Measurements from ENCODE around the gene LRRC36. TPM values are rescaled to one million over a fixed set of nuclear protein-coding genes. Genes with fewer than 3 reads are reported as not detected.
"Not testable (repeated sequence)": the region's sequence is repeated elsewhere in the genome, so short reads cannot be mapped to it uniquely, and the experiment has no call there.

LRRC36 gene
- total RNA-seq, 1 experiment from 2014 or later: not detected

DNA sequence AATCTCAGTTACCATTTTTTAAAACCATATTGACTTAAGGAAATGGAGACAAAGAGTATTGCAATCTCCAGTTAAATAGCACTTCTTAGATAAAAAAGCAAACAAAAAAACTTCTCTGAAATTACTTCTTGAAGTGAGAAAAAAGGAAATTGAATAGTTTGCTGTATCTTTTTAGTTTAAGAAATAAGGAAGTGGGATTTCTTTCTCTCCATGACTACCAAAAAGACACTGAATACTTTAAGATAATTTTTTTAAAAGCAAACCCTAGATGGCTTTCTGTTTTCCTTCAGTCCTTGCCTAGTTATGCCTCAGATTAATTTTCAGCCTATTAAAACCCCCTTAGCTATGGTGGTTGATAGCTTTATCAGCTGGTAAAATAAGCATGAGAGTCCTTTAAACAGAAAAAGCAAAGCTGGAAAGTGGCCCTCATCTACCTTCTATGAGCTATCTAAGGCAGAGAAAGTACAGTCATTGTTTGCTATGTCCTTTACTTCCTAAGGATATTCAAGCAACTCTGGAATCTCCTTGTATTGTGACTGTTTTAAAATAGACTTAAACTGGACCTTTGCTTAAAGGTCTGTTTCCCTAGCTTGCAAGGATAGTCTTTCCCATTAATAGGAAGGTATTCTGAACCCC lies 38.1 kb downstream of the LRRC36 start:
- POLR2A ChIA-PET (ENCODE audit: unreplicated experiment): interaction anchor here (0.6 kb wide), 1 partner anchor 295 kb away, joined by 5 read pairs; no protein-coding TSS in a partner anchor
- no peak overlapping the region for H3K4me3 ChIP-seq
- no peaks in the 10 kb centered on the region for H3K9me3 ChIP-seq (ENCODE audit: insufficient read depth, low read depth)
- no TSS peak for BruUV-seq (replicated peaks)
- H3K36me3 ChIP-seq (ENCODE audit: low read depth): no peaks in the 10 kb centered on the region
- no peaks in the 10 kb centered on the region for H3K9me2 ChIP-seq (ENCODE audit: insufficient read depth)
- no peak overlapping the region for H2AFZ ChIP-seq
- H3K27me3 ChIP-seq (ENCODE audit: insufficient read depth, low read depth): peaks cover 24% of the 10 kb centered on the region
- intact Hi-C loops (cut with micrococcal nuclease; ENCODE audit: unreplicated experiment): no loop called here
- no peaks in the 10 kb centered on the region for H3K4me1 ChIP-seq (replicated peaks; ENCODE audit: insufficient read depth)
- H3K4me2 ChIP-seq: no peak overlapping the region
- no peaks in the 10 kb centered on the region for H4K20me1 ChIP-seq (ENCODE audit: insufficient read depth)
- peaks cover 14% of the 10 kb centered on the region; the same call in 1 of the 2 replicates for H3F3A ChIP-seq (ENCODE audit: insufficient read depth, low read depth)
- DNase-seq: no peak
- CTCF ChIA-PET: no interaction called here
- H3K27ac ChIP-seq: no peak overlapping the region
- no peaks in the 10 kb centered on the region for H3K79me2 ChIP-seq (ENCODE audit: low read depth)
- TF ChIP-seq, protein P1, sequence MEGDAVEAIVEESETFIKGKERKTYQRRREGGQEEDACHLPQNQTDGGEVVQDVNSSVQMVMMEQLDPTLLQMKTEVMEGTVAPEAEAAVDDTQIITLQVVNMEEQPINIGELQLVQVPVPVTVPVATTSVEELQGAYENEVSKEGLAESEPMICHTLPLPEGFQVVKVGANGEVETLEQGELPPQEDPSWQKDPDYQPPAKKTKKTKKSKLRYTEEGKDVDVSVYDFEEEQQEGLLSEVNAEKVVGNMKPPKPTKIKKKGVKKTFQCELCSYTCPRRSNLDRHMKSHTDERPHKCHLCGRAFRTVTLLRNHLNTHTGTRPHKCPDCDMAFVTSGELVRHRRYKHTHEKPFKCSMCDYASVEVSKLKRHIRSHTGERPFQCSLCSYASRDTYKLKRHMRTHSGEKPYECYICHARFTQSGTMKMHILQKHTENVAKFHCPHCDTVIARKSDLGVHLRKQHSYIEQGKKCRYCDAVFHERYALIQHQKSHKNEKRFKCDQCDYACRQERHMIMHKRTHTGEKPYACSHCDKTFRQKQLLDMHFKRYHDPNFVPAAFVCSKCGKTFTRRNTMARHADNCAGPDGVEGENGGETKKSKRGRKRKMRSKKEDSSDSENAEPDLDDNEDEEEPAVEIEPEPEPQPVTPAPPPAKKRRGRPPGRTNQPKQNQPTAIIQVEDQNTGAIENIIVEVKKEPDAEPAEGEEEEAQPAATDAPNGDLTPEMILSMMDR (conservative IDR thresholded peaks at IDR 0.05): no peak
- TF ChIP-seq EZH2 (IDR thresholded peaks at IDR 0.05; ENCODE audit: low read depth): no peak

DNA sequence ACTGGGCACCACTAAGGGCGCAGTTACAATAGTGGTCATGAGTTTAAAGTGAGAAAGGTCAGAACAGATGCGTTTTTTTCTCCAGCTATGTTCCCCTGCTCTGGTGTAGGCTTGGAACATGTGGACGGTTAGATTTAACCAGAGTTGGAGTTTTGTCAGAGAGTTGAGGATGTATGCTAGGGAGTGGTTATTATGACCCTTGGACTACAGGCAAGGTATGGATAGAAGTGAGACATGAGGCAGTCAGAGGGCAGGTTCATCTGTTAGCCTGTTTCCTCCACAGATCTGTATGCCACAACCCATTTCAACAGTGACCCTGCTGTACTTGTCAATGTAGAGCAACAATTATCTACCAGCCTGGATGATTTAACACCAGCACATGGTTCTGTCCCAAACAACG lies 44.0 kb downstream of the LRRC36 start:
- ChIA-PET POLR2A (ENCODE audit: unreplicated experiment) (no interaction called here), CTCF (interaction anchor here (0.7 kb wide), 1 partner anchor 426 kb away, joined by 9 read pairs; no protein-coding TSS in a partner anchor)
- Histone ChIP-seq H3K36me3 (ENCODE audit: low read depth) (no peaks in the 10 kb centered on the region), H3K4me1 (replicated peaks; ENCODE audit: insufficient read depth) (peaks cover 6% of the 10 kb centered on the region; the same call in 1 of the 2 replicates), H3K79me2 (ENCODE audit: low read depth) (no peaks in the 10 kb centered on the region), H3K27ac (no peak overlapping the region), H3F3A (ENCODE audit: insufficient read depth, low read depth) (peaks cover 4% of the 10 kb centered on the region; the same call in 1 of the 2 replicates), H4K20me1 (ENCODE audit: insufficient read depth) (no peaks in the 10 kb centered on the region), H3K27me3 (ENCODE audit: insufficient read depth, low read depth) (peaks cover 30% of the 10 kb centered on the region), H3K4me3 (no peak overlapping the region), H3K9me3 (ENCODE audit: insufficient read depth, low read depth) (no peaks in the 10 kb centered on the region), H3K9me2 (ENCODE audit: insufficient read depth) (no peaks in the 10 kb centered on the region), H3K4me2 (no peak overlapping the region), H2AFZ (no peak overlapping the region)
- intact Hi-C loops (cut with micrococcal nuclease; ENCODE audit: unreplicated experiment): loop anchor here (5.0 kb wide), 1 partner anchor 97 kb away; no protein-coding TSS in a partner anchor
- TF ChIP-seq, protein P1 (conservative IDR thresholded peaks at IDR 0.05): no peak
- TF ChIP-seq EZH2 (IDR thresholded peaks at IDR 0.05; ENCODE audit: low read depth): no peak
- DNase-seq: no peak
- BruUV-seq (replicated peaks): no TSS peak

DNA sequence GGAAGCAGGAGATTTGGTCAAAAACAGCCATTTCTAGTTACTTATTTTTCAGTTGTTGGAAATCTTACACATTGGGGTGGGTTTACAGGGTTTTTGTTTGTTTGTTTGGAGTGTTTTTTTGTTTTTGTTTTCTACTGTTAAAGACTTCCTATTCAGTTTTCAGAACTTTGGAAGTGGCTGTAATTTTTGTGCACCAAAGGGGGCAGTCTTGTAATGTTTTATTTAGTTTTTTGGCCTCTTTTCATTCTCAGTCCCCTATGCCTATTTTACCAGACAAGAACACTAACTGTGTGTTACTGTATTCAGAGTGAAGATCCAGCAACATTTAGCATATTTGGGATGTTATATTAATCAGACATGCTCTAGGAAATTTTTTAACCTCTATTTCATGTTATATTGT lies 46.0 kb downstream of the LRRC36 start:
- H3K4me1 ChIP-seq (replicated peaks; ENCODE audit: insufficient read depth): peaks cover 6% of the 10 kb centered on the region; the same call in 1 of the 2 replicates
- H3K4me2 ChIP-seq: no peak overlapping the region
- no peak for DNase-seq
- intact Hi-C loops (cut with micrococcal nuclease; ENCODE audit: unreplicated experiment): loop anchor here (5.0 kb wide), 1 partner anchor 95 kb away; no protein-coding TSS in a partner anchor
- no peaks in the 10 kb centered on the region for H3K9me3 ChIP-seq (ENCODE audit: insufficient read depth, low read depth)
- ChIA-PET POLR2A (ENCODE audit: unreplicated experiment) (no interaction called here), CTCF (interaction anchor here (1.0 kb wide), 1 partner anchor 17 kb away, joined by 3 read pairs; no protein-coding TSS in a partner anchor)
- no peak overlapping the region for H3K27ac ChIP-seq
- H3K27me3 ChIP-seq (ENCODE audit: insufficient read depth, low read depth): peaks cover 23% of the 10 kb centered on the region
- H3F3A ChIP-seq (ENCODE audit: insufficient read depth, low read depth): peaks cover 4% of the 10 kb centered on the region; the same call in 1 of the 2 replicates
- no peak overlapping the region for H3K4me3 ChIP-seq
- BruUV-seq (replicated peaks): no TSS peak
- H2AFZ ChIP-seq: no peak overlapping the region
- no peaks in the 10 kb centered on the region for H3K36me3 ChIP-seq (ENCODE audit: low read depth)
- TF ChIP-seq, protein P1 (conservative IDR thresholded peaks at IDR 0.05): peak; percentile 65
- no peak for TF ChIP-seq EZH2 (IDR thresholded peaks at IDR 0.05; ENCODE audit: low read depth)
- no peaks in the 10 kb centered on the region for H4K20me1 ChIP-seq (ENCODE audit: insufficient read depth)
- no peaks in the 10 kb centered on the region for H3K9me2 ChIP-seq (ENCODE audit: insufficient read depth)
- H3K79me2 ChIP-seq (ENCODE audit: low read depth): no peaks in the 10 kb centered on the region

DNA sequence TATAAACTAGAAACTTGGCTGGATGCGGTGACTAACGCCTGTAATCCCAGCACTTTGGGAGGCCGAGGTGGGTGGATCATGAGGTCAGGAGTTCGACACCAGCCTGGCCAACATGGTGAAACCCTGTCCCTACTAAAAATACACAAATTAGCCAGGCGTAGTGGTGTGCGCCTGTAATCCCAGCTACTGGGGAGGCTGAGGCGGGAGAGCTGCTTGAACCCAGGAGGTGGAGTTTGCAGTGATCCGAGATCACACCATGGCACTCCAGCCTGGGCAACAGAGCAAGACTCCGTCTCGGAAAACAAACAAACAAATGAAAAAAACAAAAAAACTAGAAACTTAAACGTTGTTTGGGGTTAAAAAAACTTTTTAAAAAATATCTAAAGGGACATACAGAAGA lies 49.4 kb downstream of the LRRC36 start:
- H3F3A ChIP-seq (ENCODE audit: insufficient read depth, low read depth); H3K36me3 ChIP-seq (ENCODE audit: low read depth); H3K9me2 ChIP-seq (ENCODE audit: insufficient read depth); H3K4me2 ChIP-seq; DNase-seq; H3K4me3 ChIP-seq; H3K79me2 ChIP-seq (ENCODE audit: low read depth); H2AFZ ChIP-seq; H3K9me3 ChIP-seq (ENCODE audit: insufficient read depth, low read depth); H3K27me3 ChIP-seq (ENCODE audit: insufficient read depth, low read depth); BruUV-seq (replicated peaks); intact Hi-C loops (cut with micrococcal nuclease; ENCODE audit: unreplicated experiment); H4K20me1 ChIP-seq (ENCODE audit: insufficient read depth); CTCF ChIA-PET; H3K27ac ChIP-seq: not testable (repeated sequence)
- POLR2A ChIA-PET (ENCODE audit: unreplicated experiment): interaction anchor here (0.7 kb wide), 1 partner anchor 55 kb away, joined by 5 read pairs; no protein-coding TSS in a partner anchor
- H3K4me1 ChIP-seq (replicated peaks; ENCODE audit: insufficient read depth): peaks cover 11% of the 10 kb centered on the region; the same call in 1 of the 2 replicates
